HG03045 (cell line): ENCODE measurements around the gene ACOT13.
A peak's percentile ranks its signal among the peaks of the same experiment; 100 is the strongest.
"Not testable (repeated sequence)": the region's sequence is repeated elsewhere in the genome, so short reads cannot be mapped to it uniquely, and the experiment has no call there.

Experiments
- ATAC-seq: cut with Tn5 transposase; IDR thresholded peaks from one replicate; pipeline ENCODE4 v1.9.1; 2021; ENCODE audit warnings: mild to moderate bottlenecking, moderate library complexity; ENCODE audit not compliant: unreplicated experiment

The ACOT13 gene

GRCh38 chr6:24661759-24662158 lies 5.1 kb upstream of the ACOT13 start:
- not testable (repeated sequence) for ATAC-seq

- no peak for ATAC-seq
Measured at GRCh38 chr6:24662236-24662635, 4.6 kb upstream of the ACOT13 start.

DNA sequence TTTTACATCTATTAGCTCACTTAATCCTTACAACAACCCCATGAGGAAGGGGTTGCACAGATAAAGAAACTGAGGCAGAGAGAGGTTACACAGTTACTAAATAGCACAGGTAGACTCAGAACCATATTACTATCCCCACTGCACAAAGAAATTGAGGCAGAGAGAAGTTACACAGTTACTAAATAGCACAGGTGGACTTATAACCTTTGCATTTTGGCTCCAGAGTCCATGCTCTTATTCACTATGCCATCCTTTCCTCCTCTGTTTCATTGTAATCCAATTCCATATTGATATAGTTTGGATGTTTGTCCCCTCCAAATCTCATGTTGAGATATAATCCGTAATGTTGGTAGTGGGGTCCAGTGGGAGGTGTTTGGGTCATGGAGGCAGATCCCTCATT lies 3.7 kb upstream of the ACOT13 start:
- ATAC-seq, result no peak

DNA sequence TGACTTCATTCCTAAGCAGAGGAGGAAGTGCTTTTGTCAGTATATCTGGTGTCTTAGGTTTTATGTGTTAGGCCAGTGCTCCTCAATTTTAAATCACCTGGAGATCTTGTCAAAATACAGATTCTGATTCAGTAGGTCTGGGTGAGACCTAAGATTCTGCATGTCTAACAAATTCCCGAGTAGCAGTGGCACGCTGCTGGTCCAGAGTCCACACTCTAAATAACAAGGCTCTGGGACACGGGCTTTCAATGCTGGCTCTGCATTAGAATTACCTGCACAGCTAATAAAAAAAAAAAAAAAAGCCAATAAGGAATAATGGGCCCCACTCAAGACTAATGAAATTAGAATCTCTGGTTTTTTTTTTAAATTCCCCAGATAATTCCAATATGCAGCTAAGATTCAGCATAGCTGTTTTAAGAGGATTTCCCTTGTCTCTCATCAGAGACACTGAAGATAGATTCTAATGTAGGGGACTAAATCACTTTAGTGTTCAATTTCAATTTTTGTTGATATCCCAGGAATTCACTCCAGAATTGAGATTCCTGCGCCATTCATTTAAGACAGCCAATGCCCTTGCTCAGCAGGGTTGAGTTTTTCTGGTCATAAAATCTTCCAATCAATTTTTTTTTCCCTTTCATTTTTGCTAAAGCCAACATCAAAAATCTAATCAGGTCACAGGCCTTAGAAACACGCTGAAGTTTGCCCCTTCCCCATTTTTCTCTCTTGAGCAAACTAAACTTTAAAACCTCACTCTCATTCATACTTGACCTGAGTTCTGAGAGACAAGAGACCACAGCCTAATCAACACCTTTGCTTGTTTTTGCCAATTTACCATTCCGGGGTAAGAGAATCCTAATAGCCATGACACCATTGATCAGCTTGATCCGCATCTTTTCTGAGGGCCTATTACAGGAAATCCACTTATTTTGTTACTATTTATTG lies 2.6 kb upstream of the ACOT13 start:
- no peak for ATAC-seq

DNA sequence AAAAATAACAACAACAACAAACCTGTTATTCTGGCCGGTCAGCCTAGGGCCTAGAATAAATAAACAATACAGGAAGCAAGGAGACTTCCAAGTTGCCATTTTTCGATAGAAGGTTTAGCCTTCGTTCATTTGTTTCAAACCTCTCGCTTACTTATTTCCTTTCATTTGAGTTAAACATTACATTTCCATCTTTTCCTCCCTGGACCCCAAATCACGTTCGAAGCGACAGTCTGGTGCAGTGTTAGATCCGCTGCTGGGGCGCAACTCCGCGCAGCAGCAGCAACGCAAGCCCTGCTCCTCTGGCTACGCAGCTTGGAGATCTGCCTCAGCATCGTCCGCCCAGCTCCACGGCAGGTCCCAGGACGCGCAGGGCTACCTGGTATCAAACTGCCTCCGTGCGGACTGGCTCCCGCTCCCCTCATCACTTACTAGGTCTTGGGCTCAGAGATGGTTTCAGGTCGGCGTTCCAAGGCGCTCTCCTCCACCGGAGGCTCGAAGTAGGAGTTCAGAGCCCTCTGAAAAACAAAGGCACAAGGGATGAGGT lies 708 bp upstream of the ACOT13 start:
- ATAC-seq, result peak; percentile 40

DNA sequence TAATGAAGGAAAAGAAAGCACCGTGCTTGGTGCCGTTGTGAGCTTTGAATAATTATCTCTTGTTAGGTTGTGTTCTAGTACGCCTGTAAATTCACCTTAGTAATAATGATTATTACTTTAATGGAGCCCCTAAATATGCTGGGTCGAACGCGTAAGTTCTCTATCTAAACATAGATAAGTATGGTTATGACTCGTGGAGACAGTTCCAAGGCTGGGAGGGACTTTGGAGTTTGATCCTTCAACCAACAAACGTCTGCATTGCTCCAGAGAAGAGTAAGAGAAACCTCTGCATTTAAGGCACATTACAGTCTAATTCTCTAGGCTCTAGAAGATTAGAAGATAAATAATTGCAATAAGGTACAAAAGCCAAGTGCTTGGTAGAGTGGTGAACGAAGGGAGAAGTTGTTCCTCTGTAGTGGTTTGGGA lies 514 bp downstream of the ACOT13 start:
- no peak for ATAC-seq

- not testable (repeated sequence) for ATAC-seq
Measured at GRCh38 chr6:24668066-24668996, 1.5 kb downstream of the ACOT13 start.

DNA sequence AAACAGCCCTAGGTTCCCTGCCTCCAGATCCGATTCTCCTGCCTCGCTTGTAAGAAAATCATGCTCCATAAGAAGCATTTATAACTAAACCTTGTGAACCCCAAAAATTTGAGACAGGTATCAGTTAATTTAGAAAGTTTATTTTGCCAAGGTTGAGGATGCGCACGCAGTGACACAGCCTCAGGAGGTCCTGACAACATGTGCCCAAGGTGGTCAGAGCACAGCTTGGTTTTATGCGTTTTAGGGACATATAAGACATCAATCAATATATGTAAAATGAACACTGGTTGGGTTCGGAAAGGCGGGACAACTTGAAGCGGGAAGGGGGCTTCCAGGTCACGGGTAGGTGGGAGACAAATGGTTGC lies 2.1 kb downstream of the ACOT13 start:
- no peak for ATAC-seq

DNA sequence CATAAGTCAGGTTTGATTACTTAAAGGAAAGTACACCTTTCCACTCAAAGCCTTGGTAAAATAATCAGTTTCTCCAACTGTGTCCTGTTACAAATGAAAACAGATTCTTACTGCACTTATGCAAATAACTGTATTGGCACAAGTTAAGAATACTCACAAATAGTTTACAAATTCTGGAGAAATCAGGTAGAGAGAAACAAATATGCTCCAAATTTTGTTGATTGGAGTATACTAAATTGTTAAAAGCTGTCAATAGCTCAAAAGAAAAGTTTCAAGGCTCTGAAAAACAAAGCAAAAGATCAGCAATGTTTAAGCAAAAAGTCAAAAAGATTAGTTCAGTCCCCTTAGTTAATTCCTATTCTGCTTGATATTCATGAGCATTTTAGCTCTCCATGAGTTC lies 3.6 kb downstream of the ACOT13 start:
- not testable (repeated sequence) for ATAC-seq

- ATAC-seq, result not testable (repeated sequence)
Measured at GRCh38 chr6:24671077-24671476, 4.2 kb downstream of the ACOT13 start.

DNA sequence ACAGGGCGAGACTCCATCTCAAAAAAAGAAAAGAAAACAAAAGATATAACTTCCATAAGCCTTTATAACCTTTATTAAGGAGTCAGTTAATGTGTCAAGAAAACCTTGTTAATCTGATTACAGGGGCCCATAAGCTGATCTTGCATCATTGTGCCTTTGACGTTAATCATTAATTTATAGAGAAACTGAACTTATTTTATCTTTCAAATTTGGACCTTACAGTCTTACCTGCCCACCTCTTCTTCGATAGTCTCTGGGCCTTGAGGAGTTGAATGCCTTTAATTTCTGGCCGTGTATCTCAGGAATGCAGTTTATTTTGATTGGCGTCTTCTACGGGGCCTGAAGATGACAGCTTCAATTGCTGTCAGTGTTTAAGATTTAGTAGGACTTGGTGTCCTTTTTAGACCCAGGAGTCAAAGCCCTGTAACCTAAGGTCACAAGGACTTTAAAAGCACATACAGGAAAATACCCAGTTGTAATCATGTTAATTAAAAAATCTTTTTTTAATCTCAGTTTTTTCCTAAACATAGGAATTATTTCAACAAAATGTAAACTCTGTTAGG lies 5.8 kb downstream of the ACOT13 start:
- ATAC-seq, result no peak

DNA sequence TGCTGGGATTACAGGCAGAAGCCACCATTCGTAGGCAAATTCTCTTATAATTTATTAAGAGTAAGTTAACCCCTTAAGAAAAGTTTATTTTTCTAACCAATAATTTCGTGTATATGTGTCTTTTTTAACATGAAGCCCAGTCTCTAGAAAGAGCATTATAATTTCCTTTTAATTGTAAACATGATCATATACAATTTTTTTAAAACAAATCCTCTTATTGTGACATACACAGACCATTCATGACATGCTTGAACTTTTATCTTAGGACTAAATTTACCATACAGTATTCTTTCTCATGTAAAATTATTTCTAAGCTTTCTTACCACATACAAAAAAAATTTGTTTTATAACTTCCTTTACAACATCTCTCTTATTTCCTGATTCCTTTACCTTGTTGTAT lies 6.7 kb downstream of the ACOT13 start:
- no peak for ATAC-seq

DNA sequence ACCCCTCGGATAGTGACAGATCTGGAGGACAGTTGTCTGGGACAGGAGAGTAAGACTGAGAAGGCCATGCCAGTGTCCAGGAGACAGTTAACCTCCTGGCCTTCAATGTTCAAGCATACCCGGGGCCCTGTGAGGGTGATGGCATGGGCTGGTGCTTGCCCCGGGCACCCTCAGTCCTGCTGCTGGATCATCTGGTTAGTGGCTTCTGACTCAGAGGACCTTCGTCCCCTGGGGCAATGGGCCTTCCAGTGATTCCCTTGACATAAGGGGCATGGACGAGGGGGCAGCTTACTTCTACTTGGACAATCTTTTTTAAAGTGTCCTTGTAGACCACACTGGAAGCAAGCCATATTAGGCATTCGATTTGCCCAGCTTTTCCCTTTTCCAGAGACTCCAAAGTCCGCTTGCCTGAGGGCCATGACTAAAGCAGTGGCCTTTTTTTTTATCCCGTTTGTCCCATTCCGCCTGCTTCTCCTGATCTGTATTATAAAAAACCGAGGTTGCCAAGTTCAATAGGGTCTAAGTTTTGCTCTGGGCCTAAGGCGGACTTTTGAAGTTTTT lies 12.0 kb downstream of the ACOT13 start:
- not testable (repeated sequence) for ATAC-seq

DNA sequence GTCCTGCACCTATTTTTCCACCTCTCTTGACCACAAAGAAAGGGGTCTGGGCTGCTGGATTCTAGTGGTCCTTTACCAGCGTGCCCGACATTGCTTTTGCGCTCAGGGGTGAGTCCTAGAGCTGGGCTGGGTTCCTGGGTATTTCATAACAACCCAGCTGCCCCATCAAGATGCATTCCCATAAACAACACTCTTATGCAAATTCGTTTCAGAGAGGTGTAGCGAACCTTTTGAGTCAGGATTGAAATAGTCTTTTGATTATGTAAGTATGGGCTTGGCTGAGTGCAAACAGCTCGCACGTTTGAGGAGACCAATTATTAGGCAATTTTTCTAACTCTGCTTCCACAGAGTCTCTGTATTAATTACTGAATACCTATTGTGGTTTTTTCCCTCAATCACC lies 13.7 kb downstream of the ACOT13 start:
- no peak for ATAC-seq

DNA sequence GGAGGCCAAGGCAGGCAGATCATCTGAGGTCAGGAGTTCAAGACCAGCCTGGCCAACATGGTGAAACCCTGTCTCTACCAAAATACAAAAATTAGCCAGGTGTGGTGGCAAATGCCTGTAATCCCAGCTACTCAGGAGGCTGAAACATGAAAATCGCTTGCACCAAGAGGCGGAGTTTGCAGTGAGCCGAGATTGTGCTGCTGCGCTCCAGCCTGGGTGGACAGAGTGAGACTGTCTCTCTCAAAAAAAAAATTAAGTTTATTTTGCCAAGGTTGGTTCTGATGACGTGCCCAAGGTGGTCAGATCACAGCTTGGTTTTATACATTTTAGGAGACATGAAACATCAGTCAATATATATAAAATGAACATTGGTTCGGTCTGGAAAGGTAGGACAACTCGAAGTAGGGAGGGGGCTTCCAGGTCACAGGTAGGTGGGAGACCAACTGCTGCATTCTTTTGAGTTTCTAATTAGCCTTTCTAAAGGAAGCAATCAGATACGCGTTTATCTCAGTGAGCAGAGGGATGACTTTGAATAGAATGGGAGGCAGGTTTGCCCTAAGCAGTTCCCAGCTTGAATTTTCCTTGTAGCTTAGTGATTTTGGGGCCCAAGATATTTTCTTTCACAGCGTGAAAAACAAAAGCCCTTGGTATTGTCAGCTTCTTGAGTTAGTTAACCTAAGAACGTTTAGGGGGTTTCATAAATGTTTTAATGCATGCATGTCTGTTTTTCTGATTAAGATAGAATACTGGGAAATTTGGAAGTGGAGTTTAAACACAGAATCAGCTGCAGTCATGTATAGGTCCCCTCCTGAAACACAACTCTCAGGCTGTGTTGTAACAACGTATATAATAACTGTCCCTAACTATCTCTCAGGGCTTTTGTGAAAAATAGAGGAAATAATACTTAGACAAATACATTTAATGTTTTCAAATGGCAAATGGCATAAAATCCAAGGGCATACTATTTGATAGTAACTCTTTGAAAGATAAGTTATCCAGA lies 16.7 kb downstream of the ACOT13 start:
- ATAC-seq, result no peak

DNA sequence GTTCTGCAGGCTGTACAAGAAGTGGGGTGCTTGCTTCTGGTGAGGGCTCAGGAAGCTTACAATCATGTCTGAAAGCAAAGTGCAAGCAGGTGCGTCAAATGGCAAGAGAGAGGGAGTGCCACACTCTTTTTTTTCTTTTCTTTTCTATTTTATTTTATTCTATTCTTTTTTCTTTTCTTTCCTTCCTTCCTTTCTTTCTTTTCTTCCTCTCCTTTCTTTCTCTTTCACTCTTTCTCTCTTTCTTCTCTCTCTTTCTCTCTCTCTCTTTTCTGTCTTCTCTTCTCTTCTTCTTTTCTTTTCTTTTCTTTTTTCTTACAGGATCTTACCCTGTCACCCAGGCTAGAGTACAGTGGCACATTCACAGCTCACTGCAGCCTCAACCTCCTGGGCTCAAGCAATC lies 19.5 kb downstream of the ACOT13 start:
- ATAC-seq, result no peak

- no peak for ATAC-seq
Measured at GRCh38 chr6:24686946-24687345, 20.1 kb downstream of the ACOT13 start.

- no peak for ATAC-seq
Measured at GRCh38 chr6:24689964-24690363, 23.1 kb downstream of the ACOT13 start.

DNA sequence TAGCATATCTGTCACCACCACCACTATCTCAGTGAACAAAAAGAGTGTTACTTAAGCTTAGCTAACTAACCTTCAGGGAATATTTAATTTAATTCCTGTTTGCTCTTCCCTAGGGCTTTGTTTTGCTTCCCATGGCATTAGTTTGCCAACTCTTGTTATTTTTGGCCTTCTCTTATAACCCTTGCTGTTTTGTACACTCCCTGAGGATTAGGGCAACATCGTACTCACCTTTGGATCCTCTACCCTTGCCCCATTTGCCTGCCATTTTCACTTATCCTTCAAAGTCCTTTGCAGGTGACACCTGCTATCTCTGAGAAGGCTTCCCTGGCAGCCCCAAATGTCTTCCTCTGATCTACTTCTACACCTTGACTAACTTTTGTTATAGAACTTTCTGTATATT lies 23.7 kb downstream of the ACOT13 start:
- no peak for ATAC-seq

- no peak for ATAC-seq
Measured at GRCh38 chr6:24691550-24691949, 24.7 kb downstream of the ACOT13 start.
